ENCODE measurements around the gene UBE3C. TPM values are rescaled to one million over a fixed set of nuclear protein-coding genes. Genes with fewer than 3 reads are reported as not detected.

The UBE3C gene
- total RNA-seq, 4 donors from 2014 or later = 47.9 to 91.8 (median 66.2) TPM

GRCh38 chr7:157235357-157236333 is 96.9 kb downstream of the UBE3C start:
- 89 to 100% methylated on average over 1 to 2 of the region's 2 CpGs for WGBS, 2 donors (ENCODE audit: low coverage in 1 of 2)
- in situ Hi-C loops (cut with MboI; ENCODE audit: low pct_ligation_motif_present in 1 of 4, low pct_unique_long_range_greater_than_20kb in 1 of 4, low sequenced_read_pairs in 3 of 4) (no loop called here), intact Hi-C loops (cut with DNase I; ENCODE audit: low total_unique reads) (no loop called here)
- H3K36me3 ChIP-seq = peaks cover 0 to 22% (median 11%) of the 10 kb centered on the region in 4 donors
- no peaks in the 10 kb centered on the region for H3K9me3 ChIP-seq
- no peak for DNase-seq
- no peak overlapping the region for H3K27ac ChIP-seq
- TF ChIP-seq EP300 (IDR thresholded peaks at IDR 0.05; ENCODE audit: low read depth) (no peak), POLR2AphosphoS5 (IDR thresholded peaks at IDR 0.05) (no peak), CTCF (IDR thresholded peaks at IDR 0.05) (no peak), POLR2A (IDR thresholded peaks at IDR 0.05) (no peak)
- no peaks in the 10 kb centered on the region for H3K4me1 ChIP-seq
- no peak overlapping the region for H3K4me3 ChIP-seq
- no peaks in the 10 kb centered on the region for H3K27me3 ChIP-seq

DNA sequence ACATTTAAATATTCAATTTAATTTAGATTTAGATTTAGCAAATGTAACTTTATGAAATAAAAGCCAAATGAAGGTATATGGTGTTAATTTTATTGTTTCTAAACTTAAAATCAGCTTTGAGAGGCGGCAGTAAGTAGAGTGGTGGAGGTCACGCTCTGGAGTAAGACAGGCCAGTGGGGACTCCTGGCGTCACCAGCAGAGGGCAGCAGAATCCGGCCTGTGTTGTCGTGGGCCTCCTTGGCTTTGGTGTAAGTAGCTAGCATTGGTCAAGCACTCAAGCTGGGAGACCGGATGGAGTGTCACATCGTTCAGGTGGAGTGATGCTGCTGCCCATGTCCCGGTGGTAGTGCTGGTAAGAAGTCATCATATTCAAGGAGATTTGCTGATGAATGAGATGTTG is 99.4 kb downstream of the UBE3C start:
- Histone ChIP-seq H3K4me1 (no peaks in the 10 kb centered on the region), H3K27ac (no peak overlapping the region), H3K36me3 (peaks cover 0 to 5% (median 2%) of the 10 kb centered on the region in 4 donors), H3K9me3 (no peaks in the 10 kb centered on the region), H3K4me3 (no peak overlapping the region), H3K27me3 (no peaks in the 10 kb centered on the region)
- in situ Hi-C loops (cut with MboI; ENCODE audit: low pct_ligation_motif_present in 1 of 4, low pct_unique_long_range_greater_than_20kb in 1 of 4, low sequenced_read_pairs in 3 of 4) (no loop called here), intact Hi-C loops (cut with DNase I; ENCODE audit: low total_unique reads) (no loop called here)
- no peak for DNase-seq
- TF ChIP-seq POLR2A (IDR thresholded peaks at IDR 0.05) (no peak), CTCF (IDR thresholded peaks at IDR 0.05) (no peak)
- 94 to 96% methylated on average over 5 to 8 of the region's 8 CpGs for WGBS, 2 donors (ENCODE audit: low coverage in 1 of 2)

DNA sequence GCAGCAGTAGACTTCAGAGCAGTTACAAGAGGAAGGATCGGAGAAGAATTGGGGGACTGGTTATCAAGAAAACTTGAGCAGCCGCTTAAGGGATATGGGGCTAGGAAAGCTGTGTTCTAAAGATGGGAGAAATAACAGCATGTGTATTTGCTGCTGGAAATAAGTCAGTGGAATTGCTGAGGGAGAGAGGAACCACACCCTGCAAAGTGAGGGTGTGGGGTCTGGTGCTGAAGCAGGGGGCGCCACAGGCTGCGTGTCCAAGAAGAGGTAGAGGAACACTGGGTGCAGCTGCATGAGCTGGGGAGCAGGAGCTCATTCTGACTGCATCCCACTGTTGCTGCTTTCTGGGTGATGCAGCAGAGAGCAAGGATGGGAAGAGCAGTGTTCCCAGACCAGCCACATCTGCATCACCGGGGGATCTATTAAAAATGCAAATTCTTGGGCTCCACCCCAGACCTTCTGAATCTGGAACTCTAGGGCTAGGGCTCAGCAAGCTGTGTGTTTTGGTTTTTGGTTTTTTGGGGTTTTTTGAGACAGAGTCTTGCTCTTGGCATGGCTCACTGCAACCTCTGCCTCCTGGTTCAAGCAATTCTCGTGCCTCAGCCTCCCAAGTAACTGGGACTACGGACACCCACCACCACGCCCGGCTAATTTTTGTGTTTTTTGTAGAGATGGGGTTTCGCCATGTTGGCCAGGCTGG is 101.0 kb downstream of the UBE3C start:
- H3K27ac ChIP-seq = no peak overlapping the region
- H3K4me1 ChIP-seq = no peaks in the 10 kb centered on the region
- TF ChIP-seq POLR2A (IDR thresholded peaks at IDR 0.05) (no peak), CTCF (IDR thresholded peaks at IDR 0.05) (no peak), POLR2AphosphoS5 (IDR thresholded peaks at IDR 0.05) (no peak), EP300 (IDR thresholded peaks at IDR 0.05; ENCODE audit: low read depth) (no peak)
- no peaks in the 10 kb centered on the region for H3K36me3 ChIP-seq
- no peak for DNase-seq
- WGBS, 2 donors (ENCODE audit: low coverage in 1 of 2) = 89 to 96% methylated on average over 3 to 10 of the region's 10 CpGs
- no peaks in the 10 kb centered on the region for H3K27me3 ChIP-seq
- no peaks in the 10 kb centered on the region for H3K9me3 ChIP-seq
- intact Hi-C loops (cut with DNase I; ENCODE audit: low total_unique reads) = no loop called here
- H3K4me3 ChIP-seq = no peak overlapping the region
- in situ Hi-C loops (cut with MboI; ENCODE audit: low pct_ligation_motif_present in 1 of 4, low pct_unique_long_range_greater_than_20kb in 1 of 4, low sequenced_read_pairs in 3 of 4) = no loop called here

GRCh38 chr7:157241631-157242030 is 102.9 kb downstream of the UBE3C start:
- Histone ChIP-seq H3K27ac (no peak overlapping the region), H3K27me3 (no peaks in the 10 kb centered on the region), H3K4me3 (no peak overlapping the region), H3K36me3 (no peaks in the 10 kb centered on the region), H3K4me1 (no peaks in the 10 kb centered on the region), H3K9me3 (no peaks in the 10 kb centered on the region)
- 92 to 98% methylated on average over 5 of the region's 5 CpGs for WGBS, 2 donors (ENCODE audit: low coverage in 1 of 2)
- in situ Hi-C loops (cut with MboI; ENCODE audit: low pct_ligation_motif_present in 1 of 4, low pct_unique_long_range_greater_than_20kb in 1 of 4, low sequenced_read_pairs in 3 of 4) = no loop called here
- DNase-seq = no peak
- TF ChIP-seq POLR2AphosphoS5 (IDR thresholded peaks at IDR 0.05) (no peak), POLR2A (IDR thresholded peaks at IDR 0.05) (no peak), CTCF (IDR thresholded peaks at IDR 0.05) (no peak), EP300 (IDR thresholded peaks at IDR 0.05; ENCODE audit: low read depth) (no peak)
- intact Hi-C loops (cut with DNase I; ENCODE audit: low total_unique reads) = no loop called here
